Panc1 (cell line): ENCODE results near the gene ZACN. TPM values are rescaled to one million over a fixed set of nuclear protein-coding genes. Genes with fewer than 3 reads are reported as not detected.

Source experiments
- ATAC-seq: fragments of 200-7000 bp; cut with Tn5 transposase; 2 replicates; pipeline ENCODE4 v1.9.1; 2020; ENCODE audit warnings: mild to moderate bottlenecking, moderate library complexity
- BruUV-seq: library from RNA; stranded (reverse); fragments of 400-500 nt; replicated peaks from 2 replicates; lab custom pipeline; 2021; lab: Mats Ljungman, UMichigan
- CTCF ChIA-PET: fragments of 300-600 bp; sonication (Branson Sonifier 250); formaldehyde crosslinking; loops from one replicate; lab custom pipeline; 2022; ENCODE audit warnings: antibody characterized with exemption; lab: Charles Lee
- POLR2A ChIA-PET: fragments of 300-600 bp; sonication (Branson Sonifier 250); formaldehyde crosslinking; loops from one replicate; lab custom pipeline; 2022; ENCODE audit warnings: antibody characterized with exemption; lab: Charles Lee
- DNase-seq: peaks from one replicate; pipeline ENCODE4 v3.0.0-alpha.2; 2010; ENCODE audit warnings: low read depth, low spot score
- H3K27ac ChIP-seq: 2 replicates; pipeline ENCODE4 v1.5.1; 2011; ENCODE audit warnings: mild to moderate bottlenecking, low read length, inconsistent platforms
- H3K27me3 ChIP-seq: fragments of 200-500 bp; sonication (Bioruptor generic); 2 replicates; pipeline ENCODE4 v1.6.0; 2014; ENCODE audit warnings: low read length, inconsistent platforms; ENCODE audit not compliant: control insufficient read depth, insufficient read depth
- H3K36me3 ChIP-seq: fragments of 200-500 bp; sonication (Bioruptor generic); 2 replicates; pipeline ENCODE4 v1.5.1; 2014; ENCODE audit warnings: inconsistent platforms, mild to moderate bottlenecking, low read length, moderate library complexity; ENCODE audit not compliant: control insufficient read depth, insufficient read depth
- H3K4me1 ChIP-seq: 2 replicates; pipeline ENCODE4 v1.5.1; 2011; ENCODE audit warnings: inconsistent platforms, mild to moderate bottlenecking, low read length, moderate library complexity; ENCODE audit not compliant: control insufficient read depth, insufficient read depth
- H3K4me3 ChIP-seq, 2 experiments: 2 replicates each; pipeline ENCODE4 v1.5.1; 2011 to 2012; ENCODE audit warnings: low read depth in 2 of 2, low read length in 2 of 2, mild to moderate bottlenecking in 2 of 2, inconsistent platforms in 1 of 2, moderate library complexity in 1 of 2
- H3K9me3 ChIP-seq: fragments of 200-500 bp; sonication (Bioruptor generic); 2 replicates; pipeline ENCODE4 v1.5.1; 2014; ENCODE audit warnings: low read depth, mild to moderate bottlenecking, inconsistent platforms, low read length, moderate library complexity; ENCODE audit not compliant: control insufficient read depth, insufficient read depth
- POLR2AphosphoS5 ChIP-seq: IDR thresholded peaks from 2 replicates; pipeline ENCODE4 v1.6.1; 2012; ENCODE audit warnings: mild to moderate bottlenecking, low read depth, low read length, moderate library complexity
- REST ChIP-seq, 2 experiments: IDR thresholded peaks; 2 replicates each; pipeline ENCODE4 v1.6.1; 2011 to 2012; ENCODE audit warnings: low read depth in 2 of 2, control low read depth in 1 of 2, low read length in 1 of 2, mild to moderate bottlenecking in 1 of 2, moderate library complexity in 1 of 2; ENCODE audit not compliant: insufficient read depth in 1 of 2
- SIN3A ChIP-seq: IDR thresholded peaks from 2 replicates; pipeline ENCODE4 v1.6.1; 2012; ENCODE audit warnings: low read depth, mild to moderate bottlenecking, low read length, moderate library complexity, borderline replicate concordance; ENCODE audit not compliant: insufficient read depth
- TCF7L2 ChIP-seq: IDR thresholded peaks from 2 replicates; pipeline ENCODE4 v1.6.1; 2011; ENCODE audit warnings: mild to moderate bottlenecking, low read depth, low read length, inconsistent platforms
- in situ Hi-C: cut with HindIII; loops from 2 replicates; pipeline ENCODE4 v1.10.0; 2016; ENCODE audit warnings: low sequenced_read_pairs, low pct_unique_long_range_greater_than_20kb
- intact Hi-C: fragments of 100-400 bp; cut with micrococcal nuclease; formaldehyde crosslinking; loops from one replicate; pipeline ENCODE4 v1.10.0; 2022; ENCODE audit not compliant: unreplicated experiment
- total RNA-seq: library from RNA; stranded (reverse); gene quantifications from one replicate; pipeline ENCODE4 v1.2.1, GENCODE V29; 2021; ENCODE audit not compliant: unreplicated experiment
- TF ChIP-seq, protein P1 (sequence below): fragments of 450-650 bp; IDR thresholded peaks from 2 replicates; pipeline ENCODE4 v1.5.1; 2017; ENCODE audit warnings: mild to moderate bottlenecking

ZACN gene
- total RNA-seq, 1 experiment from 2014 or later, result not detected

- Histone ChIP-seq H3K36me3 (peaks cover 16% of the 10 kb centered on the region), H3K9me3 (no peaks in the 10 kb centered on the region), H3K27me3 (no peaks in the 10 kb centered on the region), H3K4me1 (no peaks in the 10 kb centered on the region), H3K27ac (no peak overlapping the region), H3K4me3 (no peak overlapping the region)
- intact Hi-C loops (no loop called here), in situ Hi-C loops (loop anchor here (25.0 kb wide), 1 partner anchor 116 kb away; the partner anchor contains the start of gene FBF1)
- ChIA-PET POLR2A (no interaction called here), CTCF (interaction anchor here (0.9 kb wide), 1 partner anchor 226 kb away, joined by 4 read pairs; no protein-coding TSS in a partner anchor)
- TF ChIP-seq POLR2AphosphoS5 (no peak), TCF7L2 (no peak), REST (IDR thresholded peaks at IDR 0.05; ENCODE audit: insufficient read depth in 1 of 2, low read depth in 2 of 2, low read length in 1 of 2) (no peak), SIN3A (no peak)
- TF ChIP-seq, protein P1, sequence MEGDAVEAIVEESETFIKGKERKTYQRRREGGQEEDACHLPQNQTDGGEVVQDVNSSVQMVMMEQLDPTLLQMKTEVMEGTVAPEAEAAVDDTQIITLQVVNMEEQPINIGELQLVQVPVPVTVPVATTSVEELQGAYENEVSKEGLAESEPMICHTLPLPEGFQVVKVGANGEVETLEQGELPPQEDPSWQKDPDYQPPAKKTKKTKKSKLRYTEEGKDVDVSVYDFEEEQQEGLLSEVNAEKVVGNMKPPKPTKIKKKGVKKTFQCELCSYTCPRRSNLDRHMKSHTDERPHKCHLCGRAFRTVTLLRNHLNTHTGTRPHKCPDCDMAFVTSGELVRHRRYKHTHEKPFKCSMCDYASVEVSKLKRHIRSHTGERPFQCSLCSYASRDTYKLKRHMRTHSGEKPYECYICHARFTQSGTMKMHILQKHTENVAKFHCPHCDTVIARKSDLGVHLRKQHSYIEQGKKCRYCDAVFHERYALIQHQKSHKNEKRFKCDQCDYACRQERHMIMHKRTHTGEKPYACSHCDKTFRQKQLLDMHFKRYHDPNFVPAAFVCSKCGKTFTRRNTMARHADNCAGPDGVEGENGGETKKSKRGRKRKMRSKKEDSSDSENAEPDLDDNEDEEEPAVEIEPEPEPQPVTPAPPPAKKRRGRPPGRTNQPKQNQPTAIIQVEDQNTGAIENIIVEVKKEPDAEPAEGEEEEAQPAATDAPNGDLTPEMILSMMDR, result no peak
- DNase-seq, result no peak
- no peak for ATAC-seq
- BruUV-seq, result TSS peak; percentile 25
Observed at GRCh38 chr17:76053246-76054111, 25.5 kb upstream of the ZACN start.

DNA sequence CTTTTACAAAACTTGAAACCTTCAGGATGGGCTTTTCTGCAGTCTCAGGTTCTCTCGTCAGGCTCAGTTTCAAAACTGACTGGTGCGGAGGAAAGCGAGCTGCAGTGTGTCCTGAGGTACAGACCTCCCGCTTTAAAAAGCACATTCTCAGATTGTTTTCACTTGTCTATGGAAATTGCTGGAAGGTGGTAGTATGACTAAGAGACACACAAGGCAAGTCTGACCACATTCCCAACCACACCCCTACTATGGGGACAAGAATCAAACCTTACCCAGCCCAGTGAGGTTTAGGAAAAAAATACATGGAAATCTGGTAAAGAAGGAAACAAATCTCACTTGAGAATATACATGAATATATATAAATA, 24.9 kb upstream of the ZACN start:
- no TSS peak for BruUV-seq
- no peak for ATAC-seq
- ChIA-PET POLR2A (no interaction called here), CTCF (no interaction called here)
- no peaks in the 10 kb centered on the region for H3K9me3 ChIP-seq
- H3K4me3 ChIP-seq, result no peak overlapping the region
- H3K36me3 ChIP-seq, result peaks cover 15% of the 10 kb centered on the region
- TF ChIP-seq, protein P1, result no peak
- TF ChIP-seq SIN3A (no peak), POLR2AphosphoS5 (no peak), REST (IDR thresholded peaks at IDR 0.05; ENCODE audit: insufficient read depth in 1 of 2, low read depth in 2 of 2, low read length in 1 of 2) (no peak), TCF7L2 (no peak)
- H3K27me3 ChIP-seq, result no peaks in the 10 kb centered on the region
- DNase-seq, result no peak
- H3K27ac ChIP-seq, result no peak overlapping the region
- intact Hi-C loops (no loop called here), in situ Hi-C loops (loop anchor here (25.0 kb wide), 1 partner anchor 117 kb away; the partner anchor contains the start of gene FBF1)
- H3K4me1 ChIP-seq, result no peaks in the 10 kb centered on the region
